Esophagus muscularis mucosa (tissue), 4 donors: Measurements from ENCODE around the gene LIMK1. TPM values are rescaled to one million over a fixed set of nuclear protein-coding genes. Genes with fewer than 3 reads are reported as not detected.
A peak's percentile ranks its signal among the peaks of the same experiment; 100 is the strongest.

Experiments used
- DNase-seq: peaks from one replicate; pipeline ENCODE4 v3.0.0-alpha.2; 2017; ENCODE audit errors: extremely low spot score
- H3K27ac ChIP-seq, 4 donors: fragments of 200-600 bp; sonication (generic); replicated peaks in 1 of 4; 1 replicate in 3 of 4; 2 replicates in 1 of 4; pipeline ENCODE4 v1.5.1; 2016 to 2019; ENCODE audit warnings: mild to moderate bottlenecking in 1 of 4
- H3K27me3 ChIP-seq, 4 donors: fragments of 200-600 bp; sonication (generic); one replicate each; pipeline versions ENCODE4 v1.5.1 to v1.6.0; 2016 to 2019
- H3K36me3 ChIP-seq, 4 donors: fragments of 200-600 bp; sonication (generic); one replicate each; pipeline ENCODE4 v1.5.1; 2016 to 2019
- H3K4me1 ChIP-seq, 4 donors: fragments of 200-600 bp; sonication (generic); one replicate each; pipeline ENCODE4 v1.5.1; 2016 to 2019
- H3K4me3 ChIP-seq, 4 donors: fragments of 200-600 bp; sonication (generic); 1 replicate in 2 of 4; 2 replicates in 2 of 4; pipeline ENCODE4 v1.5.1; 2016 to 2019; ENCODE audit warnings: mild to moderate bottlenecking in 4 of 4, moderate library complexity in 1 of 4
- H3K9me3 ChIP-seq, 4 donors: fragments of 200-600 bp; sonication (generic); 1 replicate in 3 of 4; 2 replicates in 1 of 4; pipeline ENCODE4 v1.5.1; 2016 to 2019
- EP300 ChIP-seq: sonication (generic); formaldehyde crosslinking; IDR thresholded peaks from one replicate; pipeline ENCODE4 v1.6.1; 2017; ENCODE audit warnings: antibody characterized with exemption
- POLR2A ChIP-seq: fragments of 450-650 bp; IDR thresholded peaks from one replicate; pipeline ENCODE4 v1.6.1; 2017; ENCODE audit warnings: antibody characterized with exemption, moderate library complexity, mild to moderate bottlenecking, low read depth
- POLR2AphosphoS5 ChIP-seq, 2 donors: sonication (generic); formaldehyde crosslinking; IDR thresholded peaks; one replicate each; pipeline ENCODE4 v1.6.1; 2017; ENCODE audit warnings: antibody characterized with exemption in 2 of 2
- WGBS: methylation state at CpG from one replicate; pipeline ENCODE4 v1.1.5; 2018; 5-methylcytosine and 5-hydroxymethylcytosine counted together
- intact Hi-C: fragments of 100-400 bp; cut with DNase I; formaldehyde crosslinking; loops from one replicate; pipeline ENCODE4 v1.15.1; 2023
- total RNA-seq, 4 donors: library from RNA; depleted of rRNA; stranded (reverse); fragments of >200 nt; gene quantifications; one replicate each; pipeline versions ENCODE4 v1.1.0 to v1.2.1, GENCODE V29; 2016
- TF ChIP-seq, protein P1 (sequence below), 3 experiments: fragments of 200-600 bp in 2 of 3; fragments of 450-650 bp in 1 of 3; sonication (generic) in 2 of 3; IDR thresholded peaks; one replicate each; pipeline ENCODE4 v1.5.1; 2017 to 2019; ENCODE audit warnings: antibody characterized with exemption in 3 of 3, mild to moderate bottlenecking in 2 of 3, moderate library complexity in 1 of 3

The LIMK1 gene
- total RNA-seq, 4 donors from 2014 or later = 10.0 to 19.3 (median 11.9) TPM

DNA sequence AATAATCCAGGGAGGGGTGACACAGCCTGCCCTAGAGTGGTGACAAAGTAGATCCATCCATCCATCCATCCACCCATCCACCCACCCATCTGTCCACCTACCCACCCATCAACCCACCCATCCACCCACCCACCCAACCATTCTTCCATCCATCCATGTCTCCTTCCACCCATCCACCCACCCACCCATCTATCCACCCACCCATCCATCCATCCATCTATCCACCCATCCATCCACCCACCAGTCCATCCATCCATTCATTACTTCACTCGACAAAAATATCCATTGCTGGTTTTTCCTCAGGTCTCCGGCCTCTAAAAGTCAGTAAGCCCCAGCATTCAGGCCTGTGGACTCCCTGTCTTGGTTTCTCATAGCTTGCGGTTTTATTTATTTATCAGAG is 12.5 kb upstream of the LIMK1 start:
- Histone ChIP-seq H3K4me3 (no peak overlapping the region), H3K36me3 (peaks cover 0 to 24% (median 7%) of the 10 kb centered on the region in 4 donors), H3K27ac (no peak overlapping the region), H3K4me1 (peaks cover 0 to 3% (median 0%) of the 10 kb centered on the region in 4 donors), H3K27me3 (no peaks in the 10 kb centered on the region), H3K9me3 (no peaks in the 10 kb centered on the region)
- WGBS = 90% methylated on average over 3 of the region's 3 CpGs
- intact Hi-C loops = loop anchor here (5.0 kb wide), 1 partner anchor 331 kb away; no protein-coding TSS in a partner anchor
- TF ChIP-seq POLR2A (no peak), EP300 (no peak), POLR2AphosphoS5 (IDR thresholded peaks at IDR 0.05) (no peak)
- TF ChIP-seq, protein P1, sequence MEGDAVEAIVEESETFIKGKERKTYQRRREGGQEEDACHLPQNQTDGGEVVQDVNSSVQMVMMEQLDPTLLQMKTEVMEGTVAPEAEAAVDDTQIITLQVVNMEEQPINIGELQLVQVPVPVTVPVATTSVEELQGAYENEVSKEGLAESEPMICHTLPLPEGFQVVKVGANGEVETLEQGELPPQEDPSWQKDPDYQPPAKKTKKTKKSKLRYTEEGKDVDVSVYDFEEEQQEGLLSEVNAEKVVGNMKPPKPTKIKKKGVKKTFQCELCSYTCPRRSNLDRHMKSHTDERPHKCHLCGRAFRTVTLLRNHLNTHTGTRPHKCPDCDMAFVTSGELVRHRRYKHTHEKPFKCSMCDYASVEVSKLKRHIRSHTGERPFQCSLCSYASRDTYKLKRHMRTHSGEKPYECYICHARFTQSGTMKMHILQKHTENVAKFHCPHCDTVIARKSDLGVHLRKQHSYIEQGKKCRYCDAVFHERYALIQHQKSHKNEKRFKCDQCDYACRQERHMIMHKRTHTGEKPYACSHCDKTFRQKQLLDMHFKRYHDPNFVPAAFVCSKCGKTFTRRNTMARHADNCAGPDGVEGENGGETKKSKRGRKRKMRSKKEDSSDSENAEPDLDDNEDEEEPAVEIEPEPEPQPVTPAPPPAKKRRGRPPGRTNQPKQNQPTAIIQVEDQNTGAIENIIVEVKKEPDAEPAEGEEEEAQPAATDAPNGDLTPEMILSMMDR (IDR thresholded peaks at IDR 0.05) = no peak
- DNase-seq = no peak

DNA sequence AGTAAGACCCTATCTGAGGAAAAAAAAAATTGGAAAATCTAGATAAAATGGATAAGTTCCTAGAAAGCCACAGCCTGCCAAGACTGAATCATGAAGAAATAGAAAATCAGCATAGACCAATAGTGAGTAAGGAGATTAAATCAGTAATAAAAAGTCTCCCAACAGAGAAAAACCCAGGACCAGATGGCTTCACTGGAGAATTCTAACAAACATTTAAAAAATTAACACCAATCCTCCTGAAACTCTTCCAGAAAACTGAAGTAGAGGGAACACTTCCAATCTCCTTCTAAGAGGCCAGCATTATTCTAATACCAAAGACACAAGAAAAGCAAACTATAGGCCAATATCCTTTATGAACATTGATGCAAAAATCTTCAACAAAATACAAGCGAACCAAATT is 8.8 kb upstream of the LIMK1 start:
- intact Hi-C loops = loop anchor here (5.0 kb wide), 1 partner anchor 328 kb away; no protein-coding TSS in a partner anchor
- 91% methylated on average over 1 of the region's 1 CpG for WGBS

GRCh38 chr7:74078461-74078860 is 5.1 kb upstream of the LIMK1 start:
- no peaks in the 10 kb centered on the region for H3K36me3 ChIP-seq
- no peaks in the 10 kb centered on the region for H3K27me3 ChIP-seq
- no peak overlapping the region for H3K4me3 ChIP-seq
- TF ChIP-seq POLR2AphosphoS5 (IDR thresholded peaks at IDR 0.05) (no peak), POLR2A (no peak), EP300 (no peak)
- TF ChIP-seq, protein P1 (IDR thresholded peaks at IDR 0.05) = no peak
- 97% methylated on average over 2 of the region's 2 CpGs for WGBS
- intact Hi-C loops = no loop called here
- H3K27ac ChIP-seq = no peak overlapping the region
- H3K9me3 ChIP-seq = no peaks in the 10 kb centered on the region
- DNase-seq = no peak
- peaks cover 5 to 10% (median 8%) of the 10 kb centered on the region in 4 donors for H3K4me1 ChIP-seq

More for the DNA sequence above, 8.8 kb upstream of the LIMK1 start:
- no peak for DNase-seq
- Histone ChIP-seq H3K4me1 (no peaks in the 10 kb centered on the region), H3K4me3 (no peak overlapping the region), H3K36me3 (no peaks in the 10 kb centered on the region), H3K27ac (no peak overlapping the region), H3K9me3 (no peaks in the 10 kb centered on the region), H3K27me3 (no peaks in the 10 kb centered on the region)
- TF ChIP-seq, protein P1 (IDR thresholded peaks at IDR 0.05) = no peak
- TF ChIP-seq POLR2AphosphoS5 (IDR thresholded peaks at IDR 0.05) (no peak), POLR2A (no peak), EP300 (no peak)

DNA sequence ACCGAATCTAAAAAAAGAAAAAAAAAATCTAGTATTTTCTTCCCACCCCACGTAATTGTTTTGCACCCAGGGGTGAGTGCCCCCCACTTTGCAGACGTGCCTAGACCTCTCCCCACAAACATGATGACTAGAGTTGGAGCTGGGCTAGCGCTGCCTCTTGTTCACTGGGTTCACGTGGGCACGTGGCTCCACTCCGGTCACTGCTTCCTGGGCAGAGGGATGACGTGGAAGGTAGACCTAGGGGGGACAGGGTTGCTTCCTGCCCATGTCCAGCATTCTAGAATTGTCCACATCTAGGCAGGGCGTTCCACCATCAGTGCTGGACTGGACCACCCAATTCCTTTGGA is 861 bp upstream of the LIMK1 start:
- peaks cover 17 to 28% (median 25%) of the 10 kb centered on the region in 4 donors for H3K4me1 ChIP-seq
- H3K9me3 ChIP-seq = no peaks in the 10 kb centered on the region
- H3K27ac ChIP-seq = peak overlapping the region in 3 of 4 donors; percentile 44 to 54 (median 54)
- peaks cover 0 to 14% (median 0%) of the 10 kb centered on the region in 4 donors for H3K36me3 ChIP-seq
- H3K4me3 ChIP-seq = peak overlapping the region in 3 of 4 donors; percentile 86 to 95 (median 93)
- intact Hi-C loops = no loop called here
- no peak for TF ChIP-seq POLR2A
- TF ChIP-seq, protein P1 (IDR thresholded peaks at IDR 0.05) = no peak
- no peak for TF ChIP-seq EP300
- TF ChIP-seq POLR2AphosphoS5 (IDR thresholded peaks at IDR 0.05) = no peak
- no peak for DNase-seq
- H3K27me3 ChIP-seq = peaks cover 0 to 3% (median 0%) of the 10 kb centered on the region in 4 donors
- WGBS = 80% methylated on average over 7 of the region's 9 CpGs
